Aorta (tissue), 5 donors: ENCODE measurements around the gene GNS. TPM values are rescaled to one million over a fixed set of nuclear protein-coding genes. Genes with fewer than 3 reads are reported as not detected.

Experiments used
- ATAC-seq: fragments of 200-7000 bp; cut with Tn5 transposase; one replicate; pipeline ENCODE4 v1.9.1; 2022; ENCODE audit warnings: moderate library complexity; ENCODE audit not compliant: low FRiP score
- DNase-seq, 2 donors: peaks; one replicate each; pipeline ENCODE4 v3.0.0-alpha.2; 2020
- H3K27ac ChIP-seq, 2 donors: one replicate each; pipeline ENCODE4 v1.5.1; 2013; ENCODE audit warnings: low read length in 2 of 2, mild to moderate bottlenecking in 2 of 2, moderate library complexity in 2 of 2, control low read depth in 1 of 2, inconsistent platforms in 1 of 2, low read depth in 1 of 2
- H3K27me3 ChIP-seq, 2 donors: one replicate each; pipeline ENCODE4 v1.6.1; 2013; ENCODE audit warnings: control low read depth in 1 of 2, low read length in 1 of 2, mild to moderate bottlenecking in 1 of 2, moderate library complexity in 1 of 2; ENCODE audit not compliant: insufficient read depth in 2 of 2, control insufficient read depth in 1 of 2
- H3K36me3 ChIP-seq, 2 donors: one replicate each; pipeline ENCODE4 v1.6.1; 2013; ENCODE audit warnings: control low read depth in 1 of 2, low read length in 1 of 2, mild to moderate bottlenecking in 1 of 2; ENCODE audit not compliant: insufficient read depth in 2 of 2, control insufficient read depth in 1 of 2
- H3K4me1 ChIP-seq, 2 donors: one replicate each; pipeline ENCODE4 v1.6.1; 2013; ENCODE audit warnings: low read length in 2 of 2, control low read depth in 1 of 2, mild to moderate bottlenecking in 1 of 2, moderate library complexity in 1 of 2; ENCODE audit not compliant: insufficient read depth in 2 of 2, control insufficient read depth in 1 of 2
- H3K4me3 ChIP-seq, 2 donors: one replicate each; pipeline ENCODE4 v1.5.1; 2013; ENCODE audit warnings: low read length in 2 of 2, control low read depth in 1 of 2, mild to moderate bottlenecking in 1 of 2
- H3K9me3 ChIP-seq: one replicate; pipeline ENCODE4 v1.6.1; 2013; ENCODE audit warnings: mild to moderate bottlenecking, low read length; ENCODE audit not compliant: control insufficient read depth
- WGBS, 2 donors: extraction: QIAGEN DNeasy Blood & Tissue Kit; methylation state at CpG; one replicate each; pipeline ENCODE4 v1.1.7; 2013; 5-methylcytosine and 5-hydroxymethylcytosine counted together
- intact Hi-C, 2 donors: fragments of 100-400 bp; cut with DNase I; formaldehyde crosslinking; loops; one replicate each; pipeline versions ENCODE4 v1.14.2 to v1.15.0; 2022
- polyA plus RNA-seq, 2 donors: library from polyadenylated mRNA; stranded (reverse); fragments of 200-250 nt; gene quantifications; one replicate each; pipeline ENCODE4 v1.2.3, GENCODE V29; 2013
- total RNA-seq, 2 donors: library from RNA; stranded (reverse); fragmentation: NEBNext Ultra II Directional; extraction: Animal tissue kit (Norgen Biotek cat#: 25700); gene quantifications; one replicate each; pipeline ENCODE4 v1.2.1, GENCODE V29; 2021
- donor health status: healthy with polysubstance abuse.
- donor health status: Bipolar disorder and iron deficiency.
- donor health status: DM: no; HTN: no; CAD: no.
- donor health status: DM: no; HTN: no; CAD: no.
- donor health status: DM: yes; HTN: yes; CAD: no.

Gene GNS
- total and polyA plus RNA-seq, 4 donors: 29.6 to 152 (median 78.4) TPM

- intact Hi-C loops: no loop called here
- H3K4me3 ChIP-seq: no peak overlapping the region
- DNase-seq (peak; percentile 72 to 83), ATAC-seq (peak; percentile 52)
- peaks cover 0 to 5% of the 10 kb centered on the region in 2 donors for H3K4me1 ChIP-seq
- H3K9me3 ChIP-seq: no peaks in the 10 kb centered on the region
- H3K27ac ChIP-seq: no peak overlapping the region
- H3K27me3 ChIP-seq: no peaks in the 10 kb centered on the region
- 26% methylated on average over 4 of the region's 4 CpGs for WGBS, 2 donors
- H3K36me3 ChIP-seq: peaks cover 4 to 6% of the 10 kb centered on the region in 2 donors
These were observed 25.3 kb downstream of the GNS start for GRCh38 chr12:64733857-64734256.

DNA sequence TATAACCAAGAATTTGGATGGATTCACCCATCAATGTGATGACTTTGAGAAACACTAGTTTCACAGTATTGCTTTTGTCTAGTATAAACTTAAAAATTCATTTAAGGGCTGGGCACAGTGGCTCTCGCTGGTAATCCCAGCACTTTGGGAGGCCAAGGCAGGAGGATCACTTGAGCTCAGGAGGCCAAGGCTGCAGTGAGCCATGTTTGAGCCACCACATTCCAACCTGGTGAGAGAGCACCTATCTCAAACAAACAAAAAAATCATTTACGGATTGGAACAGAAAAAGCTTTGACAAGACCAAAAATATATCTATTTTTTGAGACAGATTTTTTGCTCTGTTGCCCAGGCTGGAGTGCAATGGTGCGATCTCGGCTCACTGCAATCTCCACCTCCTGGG is 27.5 kb downstream of the GNS start:
- Histone ChIP-seq H3K9me3 (no peaks in the 10 kb centered on the region), H3K4me1 (peaks cover 0 to 5% of the 10 kb centered on the region in 2 donors), H3K27ac (no peak overlapping the region), H3K4me3 (no peak overlapping the region), H3K27me3 (no peaks in the 10 kb centered on the region), H3K36me3 (peaks cover 0 to 6% of the 10 kb centered on the region in 2 donors)
- 76 to 80% methylated on average over 4 of the region's 4 CpGs for WGBS, 2 donors
- intact Hi-C loops: no loop called here
- no peak for ATAC-seq
- no peak for DNase-seq

- no peak overlapping the region for H3K4me3 ChIP-seq
- peak; percentile 22 for ATAC-seq
- no peaks in the 10 kb centered on the region for H3K9me3 ChIP-seq
- intact Hi-C loops: no loop called here
- H3K27me3 ChIP-seq: no peaks in the 10 kb centered on the region
- H3K27ac ChIP-seq: no peak overlapping the region
- H3K4me1 ChIP-seq: peaks cover 0 to 4% of the 10 kb centered on the region in 2 donors
- DNase-seq: no peak
- peaks cover 0 to 1% of the 10 kb centered on the region in 2 donors for H3K36me3 ChIP-seq
- WGBS, 2 donors: 78 to 81% methylated on average over 2 of the region's 2 CpGs
These were observed 28.6 kb downstream of the GNS start for GRCh38 chr12:64730588-64730969.

GRCh38 chr12:64729909-64730587 is 29.2 kb downstream of the GNS start:
- Histone ChIP-seq H3K4me3 (no peak overlapping the region), H3K36me3 (peaks cover 0 to 1% of the 10 kb centered on the region in 2 donors), H3K9me3 (no peaks in the 10 kb centered on the region), H3K27ac (no peak overlapping the region), H3K27me3 (no peaks in the 10 kb centered on the region), H3K4me1 (peaks cover 0 to 3% of the 10 kb centered on the region in 2 donors)
- intact Hi-C loops: no loop called here
- DNase-seq (no peak), ATAC-seq (no peak)
- WGBS, 2 donors: 86 to 87% methylated on average over 2 of the region's 2 CpGs

DNA sequence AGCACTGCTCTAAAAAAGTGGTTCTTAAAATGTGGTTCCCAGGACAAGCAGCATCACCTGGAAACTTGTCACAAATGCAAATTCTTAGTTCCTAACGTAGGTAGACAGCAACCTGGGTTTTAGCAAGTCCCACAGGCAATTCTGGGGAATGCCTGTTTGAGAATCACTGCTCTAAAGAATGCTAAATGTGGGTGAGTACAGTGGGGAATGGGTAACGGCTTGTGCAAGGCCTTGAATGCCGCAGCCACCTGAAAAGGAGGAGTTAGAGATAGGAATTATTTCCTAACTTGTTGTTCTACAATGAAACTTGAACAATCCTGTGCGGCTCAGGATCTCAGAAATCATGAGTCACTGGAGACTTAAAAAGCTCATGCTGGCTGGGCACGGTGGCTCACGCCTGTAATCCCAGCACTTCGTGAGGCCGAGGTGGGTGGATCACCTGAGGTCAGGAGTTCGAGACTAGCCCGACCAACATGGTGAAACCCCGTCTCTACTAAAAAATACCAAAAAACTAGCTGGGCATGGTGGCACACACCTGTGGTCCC is 34.9 kb downstream of the GNS start:
- Histone ChIP-seq H3K4me1 (no peaks in the 10 kb centered on the region), H3K9me3 (no peaks in the 10 kb centered on the region), H3K27ac (no peak overlapping the region), H3K36me3 (peaks cover 7 to 9% of the 10 kb centered on the region in 2 donors), H3K4me3 (no peak overlapping the region), H3K27me3 (no peaks in the 10 kb centered on the region)
- intact Hi-C loops: no loop called here
- DNase-seq (no peak), ATAC-seq (no peak)
- 84 to 91% methylated on average over 11 of the region's 11 CpGs for WGBS, 2 donors

GRCh38 chr12:64723630-64724029 is 35.6 kb downstream of the GNS start:
- intact Hi-C loops: no loop called here
- H3K36me3 ChIP-seq: peaks cover 7 to 9% of the 10 kb centered on the region in 2 donors
- no peaks in the 10 kb centered on the region for H3K4me1 ChIP-seq
- H3K27me3 ChIP-seq: no peaks in the 10 kb centered on the region
- DNase-seq: no peak
- no peak overlapping the region for H3K27ac ChIP-seq
- 93 to 95% methylated on average over 2 of the region's 2 CpGs for WGBS, 2 donors
- ATAC-seq: no peak
- H3K4me3 ChIP-seq: no peak overlapping the region
- no peaks in the 10 kb centered on the region for H3K9me3 ChIP-seq

DNA sequence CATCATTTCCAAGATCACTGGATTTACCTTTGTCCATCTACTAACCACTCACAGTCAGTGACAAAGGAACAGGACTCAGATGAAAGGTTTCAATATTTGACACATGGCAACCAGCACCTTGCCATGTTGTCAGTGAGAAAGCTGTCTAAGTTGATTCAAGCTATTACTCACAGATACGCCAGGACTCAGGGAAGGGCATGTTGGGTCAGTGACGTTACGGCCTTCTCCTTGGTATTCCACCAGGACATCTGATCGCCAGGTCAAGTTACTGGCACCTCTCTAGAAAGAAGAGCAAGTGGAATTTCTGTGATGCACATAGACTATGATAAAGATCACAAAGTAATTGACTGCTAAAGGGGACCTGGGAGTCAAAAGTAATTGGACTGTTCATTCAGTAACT is 36.4 kb downstream of the GNS start:
- peaks cover 7 to 9% of the 10 kb centered on the region in 2 donors for H3K36me3 ChIP-seq
- H3K27ac ChIP-seq: no peak overlapping the region
- intact Hi-C loops: no loop called here
- H3K4me3 ChIP-seq: no peak overlapping the region
- no peaks in the 10 kb centered on the region for H3K9me3 ChIP-seq
- ATAC-seq: no peak
- no peaks in the 10 kb centered on the region for H3K27me3 ChIP-seq
- no peak for DNase-seq
- 89 to 90% methylated on average over 4 of the region's 4 CpGs for WGBS, 2 donors
- no peaks in the 10 kb centered on the region for H3K4me1 ChIP-seq

DNA sequence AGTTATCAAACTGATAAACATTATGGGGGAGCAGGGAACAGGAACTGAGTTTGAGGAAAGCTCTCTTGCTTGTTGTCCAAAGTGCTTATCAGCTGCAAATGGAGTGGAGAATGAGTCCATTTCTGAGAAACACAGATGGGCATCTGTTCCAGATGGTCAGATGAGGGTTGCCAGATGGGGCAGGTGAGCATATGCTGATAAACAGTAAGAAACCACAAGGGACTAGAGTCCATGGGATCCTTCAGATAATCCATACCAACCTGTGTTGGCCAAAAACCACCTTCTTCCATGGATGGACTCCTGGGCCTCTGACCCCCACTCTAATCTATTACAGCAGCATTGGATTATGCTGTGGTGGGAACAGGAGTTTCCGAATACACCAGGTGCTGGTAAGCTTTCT is 38.3 kb downstream of the GNS start:
- H3K4me1 ChIP-seq: no peaks in the 10 kb centered on the region
- peaks cover 5 to 15% of the 10 kb centered on the region in 2 donors for H3K36me3 ChIP-seq
- H3K27me3 ChIP-seq: no peaks in the 10 kb centered on the region
- no peak overlapping the region for H3K4me3 ChIP-seq
- H3K27ac ChIP-seq: no peak overlapping the region
- intact Hi-C loops: no loop called here
- ATAC-seq: no peak
- DNase-seq: no peak
- WGBS, 2 donors: 88 to 97% methylated on average over 1 of the region's 1 CpG
- H3K9me3 ChIP-seq: no peaks in the 10 kb centered on the region

- H3K27ac ChIP-seq: no peak overlapping the region
- H3K9me3 ChIP-seq: no peaks in the 10 kb centered on the region
- ATAC-seq (no peak), DNase-seq (no peak)
- no peak overlapping the region for H3K4me3 ChIP-seq
- H3K27me3 ChIP-seq: no peaks in the 10 kb centered on the region
- H3K36me3 ChIP-seq: peaks cover 5 to 17% of the 10 kb centered on the region in 2 donors
- no peaks in the 10 kb centered on the region for H3K4me1 ChIP-seq
- intact Hi-C loops: no loop called here
- 55 to 69% methylated on average over 1 of the region's 1 CpG for WGBS, 2 donors
These were observed 40.6 kb downstream of the GNS start for GRCh38 chr12:64718649-64719048.
